NCI-H446 treated with DMSO at 0.1 percent for 48 hours (cell line): ENCODE measurements around the gene NT5C.
"Not testable (repeated sequence)": the region's sequence is repeated elsewhere in the genome, so short reads cannot be mapped to it uniquely, and the experiment has no call there.

Experiments used
- DNase-seq: peaks from one replicate; lab custom pipeline; 2025; lab: John Stamatoyannopoulos, UW

Gene NT5C

DNA sequence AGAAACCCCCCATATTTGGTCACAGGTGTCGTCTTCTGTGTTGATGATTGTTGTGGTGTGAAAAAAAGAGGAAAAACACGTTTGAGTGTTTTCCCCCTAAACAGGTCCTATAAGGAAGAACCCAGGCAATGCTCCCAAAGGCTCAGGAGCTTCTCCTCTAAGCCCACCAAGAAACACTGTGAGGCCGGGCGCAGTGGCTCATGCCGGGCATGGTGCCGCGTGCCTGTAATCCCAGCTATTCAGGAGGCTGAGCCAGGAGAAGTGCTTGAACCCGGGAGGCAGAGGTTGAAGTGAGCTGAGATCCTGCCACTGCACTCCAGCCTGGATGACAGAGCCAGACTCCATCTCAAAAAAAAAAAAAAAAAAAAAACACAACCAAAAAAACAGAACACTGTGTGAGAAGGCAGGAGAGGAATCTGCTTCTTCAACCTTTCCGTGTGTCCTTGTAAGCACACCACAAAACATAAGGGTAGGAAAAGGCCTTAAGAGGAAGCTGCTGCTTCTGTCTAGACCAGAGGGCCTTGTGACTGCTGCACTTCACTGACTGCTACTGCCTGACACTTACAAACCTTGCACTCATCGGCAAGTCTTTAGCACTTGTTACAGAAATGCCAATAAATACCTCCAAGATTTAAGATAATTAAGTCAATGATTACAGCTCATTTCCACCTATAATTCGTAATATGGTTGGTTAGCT is 13.4 kb upstream of the NT5C start:
- DNase-seq, result no peak

DNA sequence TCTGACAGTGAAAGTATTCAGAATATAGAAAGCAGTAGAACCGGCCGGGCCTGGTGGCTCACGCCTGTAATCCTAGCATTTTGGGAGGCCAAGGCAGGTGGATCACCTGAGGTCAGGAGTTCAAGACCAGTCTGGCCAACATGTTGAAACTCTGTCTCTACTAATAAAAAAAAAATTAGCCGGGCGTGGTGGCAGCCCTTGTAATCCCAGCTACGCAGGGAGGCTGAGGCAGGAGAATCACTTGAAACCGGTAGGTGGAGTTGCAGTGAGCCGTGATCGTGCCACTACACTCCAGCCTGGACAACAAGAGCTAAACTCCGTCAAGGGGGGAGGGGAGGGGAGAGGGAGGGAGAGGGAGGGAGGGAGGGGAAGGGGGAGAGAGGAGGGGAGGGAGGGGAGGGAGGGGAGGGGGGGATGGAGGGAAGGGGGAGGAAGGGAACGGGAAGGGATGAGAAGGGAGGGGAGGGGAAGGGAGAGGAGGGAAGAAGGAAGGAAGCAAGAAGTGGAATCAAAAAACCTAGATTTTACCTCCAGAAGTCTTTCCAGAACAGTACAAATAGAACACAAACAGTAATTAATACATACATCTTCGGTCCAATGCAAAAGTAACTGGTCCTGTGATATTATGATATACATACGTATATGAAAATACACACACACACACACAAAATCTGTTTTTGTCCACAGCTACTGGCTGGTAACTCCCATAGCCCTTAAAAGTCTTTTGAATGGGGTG is 10.9 kb upstream of the NT5C start:
- DNase-seq, result no peak

DNA sequence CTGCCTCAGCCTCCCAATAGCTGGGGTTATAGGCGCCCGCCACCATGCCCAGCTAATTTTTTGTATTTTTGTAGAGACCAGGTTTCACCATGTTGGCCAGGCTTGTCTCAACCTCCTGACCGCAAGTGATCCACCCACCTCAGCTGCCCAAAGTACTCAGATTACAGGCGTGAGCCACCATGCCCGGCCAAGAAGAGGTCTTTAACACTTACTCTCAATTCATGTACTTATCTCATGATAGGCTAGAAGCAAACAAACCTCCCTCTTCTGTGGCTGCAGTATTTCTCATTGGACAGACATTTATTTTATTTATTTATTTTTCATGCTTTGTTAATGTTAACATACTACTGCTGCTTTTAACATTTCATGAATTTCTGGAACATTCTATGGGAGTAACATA is 7.0 kb upstream of the NT5C start:
- no peak for DNase-seq

DNA sequence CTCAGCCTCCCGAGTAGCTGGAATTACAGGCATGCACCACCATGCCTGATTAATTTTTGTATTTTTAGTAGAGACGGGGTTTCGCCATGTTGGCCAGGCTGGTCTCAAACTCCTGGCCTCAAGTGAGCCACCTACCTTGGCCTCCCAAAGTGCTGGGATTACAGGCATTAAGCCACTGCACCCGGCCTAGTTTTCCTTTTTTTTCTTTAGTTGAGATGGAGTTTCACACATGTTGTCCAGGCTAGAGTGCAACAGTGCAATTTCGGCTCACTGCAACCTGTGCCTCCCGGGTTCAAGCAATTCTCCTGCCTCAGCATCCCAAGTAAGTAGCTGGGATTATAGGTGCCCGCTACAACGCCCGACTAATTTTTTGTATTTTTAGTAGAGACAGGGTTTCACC is 6.2 kb upstream of the NT5C start:
- not testable (repeated sequence) for DNase-seq

DNA sequence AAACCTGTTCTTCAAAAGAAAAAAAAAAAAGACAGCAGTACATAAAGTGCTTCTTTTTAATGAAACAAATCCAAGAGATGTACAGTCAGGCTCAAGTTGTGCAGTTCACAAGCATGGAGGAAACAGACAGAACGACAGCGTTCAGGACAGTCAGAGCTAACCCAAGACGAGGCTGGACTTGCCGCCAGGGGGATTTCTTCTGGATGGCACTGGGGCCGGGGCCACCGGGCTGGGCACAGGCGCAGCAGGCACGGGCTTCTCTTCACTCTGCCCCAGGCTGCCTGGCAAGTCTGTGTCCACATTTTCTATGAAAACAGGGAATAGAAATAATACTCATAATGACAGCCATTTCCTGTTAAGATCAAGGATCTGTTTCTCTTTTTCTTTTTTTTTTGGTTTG is 4.4 kb upstream of the NT5C start:
- no peak for DNase-seq

DNA sequence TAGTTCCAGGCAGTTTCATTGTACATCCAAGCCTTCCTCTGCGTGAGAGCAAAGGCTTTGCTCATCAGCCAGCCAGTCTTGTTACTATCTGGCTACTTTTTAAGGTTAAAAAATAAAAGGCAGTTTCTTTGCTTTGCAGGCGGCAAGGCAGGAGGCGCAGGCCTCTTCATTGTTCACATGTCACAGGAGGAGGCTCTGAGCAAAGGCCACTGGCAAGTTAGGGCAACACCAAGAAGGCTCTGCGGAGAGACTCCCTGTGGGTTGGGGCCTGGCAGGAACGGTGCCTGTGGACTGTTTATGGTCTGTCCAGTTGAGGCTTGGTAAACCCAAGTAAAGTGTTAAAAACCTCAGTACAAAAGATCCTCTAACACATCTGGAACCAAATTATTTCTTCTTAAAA is 3.9 kb upstream of the NT5C start:
- DNase-seq, result no peak

DNA sequence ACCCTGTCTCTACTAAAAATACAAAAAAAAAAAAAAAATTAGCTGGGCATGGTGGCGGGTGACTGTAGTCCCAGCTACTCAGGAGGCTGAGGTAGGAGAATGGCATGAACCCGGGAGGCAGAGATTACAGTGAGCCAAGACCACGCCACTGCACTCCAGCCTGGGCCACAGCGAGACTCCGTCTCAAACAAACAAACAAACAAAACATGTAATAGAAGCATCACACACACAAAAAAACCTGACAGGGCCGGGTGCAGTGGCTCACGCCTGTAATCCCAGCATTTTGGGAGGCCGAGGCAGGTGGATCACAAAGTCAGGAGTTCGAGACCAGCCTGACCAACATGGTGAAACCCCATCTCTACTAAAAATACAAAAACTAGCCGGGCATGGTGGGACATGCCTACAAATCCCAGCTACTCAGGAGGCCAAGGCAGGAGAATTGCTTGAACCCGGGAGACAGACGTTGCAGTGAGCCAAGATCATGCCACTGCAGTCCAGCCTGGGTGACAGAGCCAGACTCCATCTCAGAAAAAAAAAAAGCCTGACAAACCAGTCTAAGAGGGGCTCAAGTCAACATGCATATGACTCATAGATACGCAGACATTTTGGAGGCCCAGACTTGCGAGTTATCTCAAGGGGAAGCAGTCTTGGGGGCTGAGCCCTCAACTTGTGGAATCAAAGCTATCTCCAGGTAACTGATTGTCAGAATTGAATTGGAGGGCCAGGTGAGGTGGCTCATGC is 2.2 kb upstream of the NT5C start:
- not testable (repeated sequence) for DNase-seq

DNA sequence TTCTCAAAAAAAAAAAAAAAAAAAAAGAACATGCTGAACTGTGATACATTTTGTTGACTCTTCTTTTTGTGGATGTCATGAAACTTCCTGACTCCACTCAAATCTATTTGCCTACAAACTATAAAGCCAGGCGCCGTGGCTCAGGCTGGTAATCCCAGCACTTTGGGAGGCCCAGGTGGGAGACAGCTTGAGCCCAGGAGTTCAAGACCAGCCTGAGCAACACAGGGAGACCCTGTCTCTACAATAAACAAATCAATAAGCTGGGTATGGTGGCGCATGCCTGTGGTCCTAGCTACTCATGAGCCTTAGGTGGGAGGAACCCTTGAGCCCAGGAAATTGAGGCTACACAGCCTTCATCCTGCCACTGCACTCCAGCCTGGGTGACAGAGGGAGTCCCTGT is 1.5 kb upstream of the NT5C start:
- DNase-seq, result no peak

DNA sequence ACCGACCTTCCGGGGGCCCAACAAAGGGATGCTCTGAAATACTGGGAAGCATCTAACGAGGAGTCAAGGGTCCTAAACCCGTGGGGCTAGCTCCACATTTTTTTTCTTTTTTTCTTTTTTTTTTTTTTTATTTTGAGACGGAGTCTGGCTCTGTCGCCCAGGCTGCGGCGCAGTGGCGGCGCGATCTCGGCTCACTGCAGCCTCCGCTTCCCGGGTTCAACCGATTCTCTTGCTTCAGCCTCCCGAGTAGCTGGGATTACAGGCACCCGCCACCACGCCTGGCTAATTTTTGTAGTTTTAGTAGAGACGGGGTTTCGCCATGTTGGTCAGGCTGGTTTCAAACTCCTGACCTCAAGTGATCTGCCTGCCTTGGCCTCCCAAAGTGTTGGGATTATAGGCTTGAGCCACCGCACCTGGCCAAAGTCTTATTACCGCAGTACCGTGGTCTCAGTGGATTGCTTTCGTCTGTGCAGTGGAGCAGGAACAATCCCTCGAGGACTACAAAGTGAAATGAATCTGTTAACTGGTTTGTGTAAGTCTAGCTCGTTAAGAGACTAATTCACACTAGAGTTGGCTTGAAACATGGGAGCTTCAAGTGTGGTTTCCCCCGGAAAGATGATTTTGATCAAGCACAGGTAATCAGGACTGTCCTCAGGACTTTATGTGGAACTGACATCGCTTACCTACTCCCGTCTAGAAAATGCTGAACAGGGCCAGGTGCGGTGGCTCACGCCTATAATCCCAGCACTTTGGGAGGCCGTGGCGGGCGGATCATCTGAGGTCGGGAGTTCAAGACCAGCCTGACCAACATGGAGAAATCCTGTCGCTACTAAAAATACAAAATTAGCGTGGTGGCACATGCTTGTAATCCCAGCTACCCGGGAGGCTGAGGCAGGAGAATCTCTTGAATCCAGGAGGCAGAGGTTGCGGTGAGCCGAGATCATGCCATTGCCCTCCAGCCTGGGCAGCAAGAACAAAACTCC is 767 bp upstream of the NT5C start:
- DNase-seq, result not testable (repeated sequence)

DNA sequence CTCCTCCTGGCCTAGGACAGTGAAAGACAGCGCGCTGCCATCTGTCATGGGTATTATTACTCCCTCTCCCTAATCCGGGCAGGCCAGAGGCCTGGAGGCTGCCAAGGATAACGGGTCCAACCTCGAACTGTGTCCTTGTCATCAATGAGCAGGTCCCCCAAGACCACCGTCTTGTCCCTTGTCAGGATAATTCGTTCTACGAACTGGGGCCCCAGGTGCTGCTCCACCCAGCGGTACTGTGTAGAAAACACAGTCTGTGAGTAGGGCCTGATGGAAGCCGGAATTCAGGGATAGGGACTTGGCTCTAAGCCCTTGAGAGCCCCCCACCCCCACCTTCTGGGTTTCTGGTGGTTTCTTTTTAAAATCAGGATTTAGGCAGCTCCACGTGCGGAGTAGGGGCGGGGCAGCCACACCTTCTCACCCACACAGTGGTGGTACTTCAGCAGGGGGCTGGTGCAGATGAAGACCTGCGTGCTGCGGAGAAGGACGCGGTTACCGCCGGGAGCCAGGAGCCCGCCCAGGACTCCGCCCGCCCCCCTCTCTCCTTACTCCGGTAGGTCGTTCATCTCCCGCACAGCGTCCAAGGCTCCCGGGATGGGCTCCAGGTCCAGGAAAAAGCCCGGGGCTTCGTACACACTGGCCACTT is 787 bp downstream of the NT5C start:
- no peak for DNase-seq

DNA sequence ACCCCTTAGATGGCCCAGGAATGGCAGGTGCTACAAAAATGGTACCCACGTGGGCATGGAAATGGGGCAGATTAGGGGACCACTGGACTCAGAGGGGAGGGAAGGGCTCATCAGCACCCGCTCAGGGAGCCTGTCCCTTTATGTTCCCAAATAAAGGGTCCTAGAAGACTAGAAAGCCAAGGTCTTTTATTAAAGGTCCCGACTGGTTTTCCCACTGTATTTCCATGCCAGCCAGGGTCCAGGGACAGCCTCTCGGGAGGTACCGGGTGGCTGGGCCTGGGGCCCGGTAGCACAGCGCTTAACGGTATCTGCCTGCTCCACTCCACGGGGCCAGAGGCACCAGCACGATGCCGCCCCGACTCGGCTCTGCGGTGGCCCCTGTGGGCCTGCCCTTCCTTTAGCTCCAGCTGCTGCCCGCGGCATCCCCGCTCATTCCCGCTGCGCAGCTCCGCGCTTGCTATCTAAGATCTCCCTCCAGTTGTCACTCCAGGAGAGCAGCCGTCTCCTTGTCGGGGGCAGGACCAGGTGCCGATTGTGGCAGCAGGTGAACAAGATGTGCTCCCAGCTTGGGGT is 1.4 kb downstream of the NT5C start:
- no peak for DNase-seq

DNA sequence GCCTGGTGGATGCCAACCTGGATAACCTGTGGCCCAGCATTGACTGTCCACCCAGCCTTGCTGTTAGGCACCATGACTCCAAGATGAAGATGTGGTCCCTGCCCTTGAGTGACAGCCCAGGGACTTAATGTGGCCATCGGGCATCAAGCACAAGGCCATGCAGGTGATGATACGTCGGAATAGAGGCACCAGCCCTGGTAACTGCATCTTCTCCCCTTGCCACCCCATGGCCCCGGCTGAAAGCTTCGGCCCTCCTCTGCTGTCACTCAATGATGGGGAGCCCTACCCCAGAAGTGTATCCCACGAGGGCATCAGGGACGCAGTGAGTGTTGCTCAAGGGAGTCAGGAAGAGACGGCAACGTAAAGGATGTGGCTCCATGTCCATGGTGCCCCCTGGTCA is 2.0 kb downstream of the NT5C start:
- DNase-seq, result no peak

DNA sequence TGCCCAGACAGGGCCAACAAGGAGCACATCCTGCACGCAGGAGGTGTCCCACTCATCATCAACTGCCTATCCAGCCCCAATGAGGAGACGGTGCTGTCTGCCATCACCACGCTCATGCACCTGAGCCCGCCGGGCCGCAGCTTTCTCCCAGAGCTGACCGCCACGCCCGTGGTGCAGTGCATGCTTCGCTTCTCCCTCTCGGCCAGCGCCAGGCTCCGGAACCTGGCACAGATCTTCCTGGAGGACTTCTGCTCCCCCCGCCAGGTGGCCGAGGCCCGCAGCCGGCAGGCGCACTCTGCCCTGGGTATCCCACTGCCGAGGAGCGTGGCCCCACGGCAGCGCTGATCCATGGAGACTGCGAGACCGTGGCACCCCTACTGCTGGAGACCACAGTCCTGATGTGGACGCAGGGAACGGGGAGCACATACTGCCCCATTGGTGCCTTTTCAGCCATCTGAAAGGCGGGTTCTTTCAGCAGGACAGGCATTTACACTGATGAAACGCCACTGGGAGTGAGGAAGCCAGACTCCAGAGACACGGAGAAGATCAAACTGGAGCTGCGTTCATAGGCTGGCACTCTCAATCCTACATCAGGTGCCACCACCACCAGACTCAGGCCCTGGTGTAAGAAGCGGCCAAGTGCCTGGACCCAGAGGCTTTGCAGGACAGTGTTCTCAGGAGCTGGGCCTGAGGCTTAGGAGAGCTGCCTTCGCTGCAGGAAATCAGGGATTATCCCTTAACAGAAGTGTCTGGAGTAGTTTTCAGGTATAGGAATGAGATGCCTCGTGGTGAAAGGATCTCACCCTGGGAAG is 2.6 kb downstream of the NT5C start:
- no peak for DNase-seq

DNA sequence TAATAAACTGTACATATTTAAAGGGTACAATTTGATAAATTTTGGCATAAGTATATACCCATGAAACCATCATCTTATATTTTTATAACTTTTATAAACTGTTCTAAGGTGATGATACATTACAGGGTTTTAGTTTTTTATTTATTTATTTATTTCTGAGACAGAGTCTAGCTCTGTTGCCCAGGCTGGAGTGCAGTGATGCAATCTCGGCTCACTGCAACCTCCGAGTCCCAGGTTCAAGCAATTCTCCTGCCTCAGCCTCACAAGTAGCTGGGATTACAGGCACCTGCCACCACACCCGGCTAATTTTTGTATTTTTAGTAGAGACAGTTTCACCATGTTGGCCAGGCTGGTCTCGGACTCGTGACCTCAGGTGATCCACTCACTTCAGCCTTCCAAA is 3.6 kb downstream of the NT5C start:
- not testable (repeated sequence) for DNase-seq

DNA sequence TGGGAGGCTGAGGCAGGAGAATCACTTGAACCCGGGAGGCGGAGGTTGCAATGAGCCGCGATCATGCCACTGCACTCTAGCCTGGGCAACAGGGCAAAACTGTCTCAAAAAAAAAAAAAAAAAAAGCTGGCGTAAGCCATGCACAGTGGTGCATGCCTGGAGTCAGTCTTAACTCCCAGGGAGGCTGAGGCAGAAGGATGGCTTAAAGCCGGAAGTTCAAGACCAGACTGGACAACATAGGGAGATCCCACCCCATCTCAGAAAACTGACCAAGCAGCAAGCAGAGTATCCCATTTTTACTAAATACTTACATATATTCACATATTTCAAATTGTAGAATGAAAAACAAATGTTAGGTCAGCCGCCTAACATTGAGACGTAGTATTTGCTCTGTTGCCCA is 4.6 kb downstream of the NT5C start:
- DNase-seq, result no peak

DNA sequence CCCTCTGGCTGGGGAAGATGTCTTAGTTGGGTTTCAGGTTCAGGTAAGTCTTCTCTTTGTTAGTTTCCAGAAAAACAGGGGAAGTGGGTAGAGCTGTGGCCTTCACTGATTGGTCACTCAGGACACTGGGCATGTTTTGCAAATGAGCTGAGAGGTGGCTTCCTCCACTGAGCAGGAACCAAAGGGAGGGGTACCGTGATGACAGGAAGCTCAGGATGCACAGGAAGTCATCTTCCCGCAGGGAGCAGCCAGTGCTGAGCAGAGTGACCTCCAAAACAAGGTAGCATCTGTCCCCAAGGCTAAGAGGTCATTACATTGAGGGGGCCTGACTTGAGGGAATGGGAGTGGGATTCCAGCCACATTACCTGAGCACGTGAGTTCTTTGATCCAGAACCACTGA is 5.6 kb downstream of the NT5C start:
- DNase-seq, result no peak

DNA sequence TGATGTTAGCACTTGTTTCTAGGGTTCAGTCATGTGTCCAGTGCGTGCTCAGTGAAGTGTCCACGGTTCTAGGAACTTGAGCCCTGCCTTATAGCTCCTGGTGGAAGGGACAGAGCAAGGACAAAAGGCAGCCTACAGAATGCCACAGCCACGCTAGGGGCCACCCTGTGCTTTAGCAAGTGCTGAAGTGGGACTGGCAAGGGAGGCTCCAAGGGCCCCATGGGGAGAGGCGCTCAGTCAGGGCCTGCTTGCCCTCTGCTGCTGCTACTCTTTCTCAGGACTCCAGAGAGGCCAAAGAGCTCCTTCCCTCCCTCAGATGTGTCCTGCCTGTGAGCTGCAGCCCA is 6.8 kb downstream of the NT5C start:
- DNase-seq, result no peak

DNA sequence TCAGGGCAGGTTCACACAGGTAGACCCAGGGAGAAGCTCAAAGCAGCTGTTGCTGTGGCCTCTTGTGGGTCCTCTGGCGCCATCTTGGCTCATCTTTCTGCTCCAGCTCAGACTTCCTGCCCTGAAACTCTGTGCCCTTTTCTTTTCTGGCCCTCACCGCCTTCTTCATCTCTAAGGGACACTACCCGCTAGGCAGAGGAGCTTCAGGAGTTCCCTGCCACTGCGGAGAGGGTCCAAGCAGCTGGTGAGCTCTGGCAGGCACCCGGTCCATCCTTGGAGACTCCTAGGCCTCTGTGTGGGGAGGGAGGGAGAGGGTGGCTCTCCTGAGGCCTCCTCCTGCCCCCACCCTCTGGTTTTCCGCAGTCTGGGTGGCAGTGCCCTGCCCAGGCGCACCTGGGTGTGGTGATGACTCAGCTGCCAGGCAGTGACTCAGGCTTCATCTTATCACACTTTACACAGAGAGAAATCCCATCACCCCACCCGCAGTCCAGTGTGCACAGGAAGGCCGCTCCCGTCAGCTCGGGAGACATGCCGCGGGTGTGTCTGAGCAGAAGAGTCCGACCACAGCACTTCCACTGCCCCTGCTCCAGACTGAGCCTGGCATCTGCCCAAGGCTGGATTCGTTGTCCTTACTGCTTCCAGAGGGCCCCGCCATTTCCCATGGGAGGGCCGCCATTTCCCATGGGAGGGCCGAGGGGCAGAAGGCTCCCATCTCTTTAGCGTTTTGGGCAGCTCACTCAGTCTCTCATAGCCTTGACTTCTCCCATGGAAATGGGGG is 7.3 kb downstream of the NT5C start:
- no peak for DNase-seq

DNA sequence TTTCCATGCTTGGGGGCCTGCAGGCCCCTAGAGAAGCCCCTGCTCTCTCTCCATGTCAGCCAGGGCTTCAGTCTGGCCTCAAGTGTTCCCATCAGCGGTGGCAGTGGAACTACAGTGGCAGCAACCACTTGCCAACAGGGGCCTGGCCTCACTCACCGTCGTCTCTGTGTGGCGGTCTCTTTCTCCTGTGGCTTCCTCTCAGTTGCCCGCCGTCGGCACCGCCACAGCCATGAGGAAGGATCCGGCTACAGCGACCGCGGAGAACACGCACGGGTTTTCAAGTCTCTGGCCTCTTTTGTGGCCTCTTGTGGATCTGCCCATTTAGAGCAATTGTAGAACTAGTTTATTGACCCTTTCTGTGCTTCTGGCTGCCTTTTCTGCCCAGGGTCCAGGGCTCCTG is 13.2 kb downstream of the NT5C start:
- DNase-seq, result no peak

DNA sequence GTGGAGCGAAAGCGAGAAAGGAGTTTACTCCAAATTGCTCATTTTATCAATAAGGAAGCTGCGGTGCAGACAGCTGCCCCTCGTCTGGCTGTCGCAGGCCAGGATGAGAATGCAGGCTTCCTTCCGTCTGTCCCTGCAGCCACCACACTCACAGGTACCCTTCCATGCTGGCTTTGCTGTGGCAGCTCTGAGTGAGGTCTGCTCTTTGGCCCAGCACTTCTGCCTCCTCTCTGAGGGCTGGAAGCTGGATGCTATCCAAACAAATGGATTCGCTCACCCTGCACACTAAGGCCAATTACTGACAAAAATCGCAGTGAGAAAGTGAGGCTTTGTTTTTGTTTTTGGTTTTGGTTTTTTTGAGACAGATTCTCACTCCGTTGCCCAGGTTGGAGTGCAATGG is 14.8 kb downstream of the NT5C start:
- DNase-seq, result no peak
